HG03045 (cell line): ENCODE data around the gene PREX1.
"Not testable (repeated sequence)": the region's sequence is repeated elsewhere in the genome, so short reads cannot be mapped to it uniquely, and the experiment has no call there.

Experiments
- ATAC-seq: cut with Tn5 transposase; IDR thresholded peaks from one replicate; pipeline ENCODE4 v1.9.1; 2021; ENCODE audit warnings: mild to moderate bottlenecking, moderate library complexity; ENCODE audit not compliant: unreplicated experiment

Gene PREX1

GRCh38 chr20:48758206-48758820 lies 69.5 kb downstream of the PREX1 start:
- ATAC-seq, result no peak

- not testable (repeated sequence) for ATAC-seq
These were observed 71.0 kb downstream of the PREX1 start for GRCh38 chr20:48756774-48757173.

GRCh38 chr20:48754292-48754691 lies 73.5 kb downstream of the PREX1 start:
- ATAC-seq, result no peak

GRCh38 chr20:48752963-48753362 lies 74.8 kb downstream of the PREX1 start:
- ATAC-seq, result no peak

GRCh38 chr20:48751871-48752270 lies 75.9 kb downstream of the PREX1 start:
- ATAC-seq, result no peak

GRCh38 chr20:48750941-48751635 lies 76.7 kb downstream of the PREX1 start:
- no peak for ATAC-seq

- no peak for ATAC-seq
These were observed 77.4 kb downstream of the PREX1 start for GRCh38 chr20:48750376-48750775.

GRCh38 chr20:48749437-48749836 lies 78.4 kb downstream of the PREX1 start:
- no peak for ATAC-seq

- ATAC-seq, result no peak
These were observed 79.2 kb downstream of the PREX1 start for GRCh38 chr20:48748556-48748955.

- ATAC-seq, result no peak
These were observed 79.9 kb downstream of the PREX1 start for GRCh38 chr20:48747840-48748414.

GRCh38 chr20:48745330-48745729 lies 82.5 kb downstream of the PREX1 start:
- no peak for ATAC-seq

GRCh38 chr20:48744515-48744914 lies 83.3 kb downstream of the PREX1 start:
- no peak for ATAC-seq

GRCh38 chr20:48743807-48744206 lies 84.0 kb downstream of the PREX1 start:
- ATAC-seq, result no peak

- ATAC-seq, result no peak
These were observed 84.7 kb downstream of the PREX1 start for GRCh38 chr20:48742912-48743680.

- ATAC-seq, result no peak
These were observed 85.6 kb downstream of the PREX1 start for GRCh38 chr20:48742233-48742632.

- ATAC-seq, result no peak
These were observed 86.1 kb downstream of the PREX1 start for GRCh38 chr20:48741669-48742068.

GRCh38 chr20:48740712-48741111 lies 87.1 kb downstream of the PREX1 start:
- ATAC-seq, result no peak

GRCh38 chr20:48740292-48740649 lies 87.5 kb downstream of the PREX1 start:
- no peak for ATAC-seq

- no peak for ATAC-seq
These were observed 88.2 kb downstream of the PREX1 start for GRCh38 chr20:48739395-48740291.

- peak; percentile 60 for ATAC-seq
These were observed 89.1 kb downstream of the PREX1 start for GRCh38 chr20:48738399-48739304.
